GM10248 (cell line): ENCODE measurements around the gene ADAMTSL1.

Experiments used
- CTCF ChIA-PET: fragments of 300-600 bp; sonication (Branson Sonifier 250); formaldehyde crosslinking; extraction: SDS; loops from one replicate; lab custom pipeline; 2021; ENCODE audit warnings: antibody characterized with exemption; lab: Yijun Ruan, JAX
- POLR2A ChIA-PET: fragments of 350-650 bp; sonication (Branson Sonifier 250); formaldehyde crosslinking; extraction: SDS; loops from one replicate; lab custom pipeline; 2020; ENCODE audit warnings: antibody characterized with exemption; lab: Yijun Ruan, JAX
- DNase-seq: peaks from one replicate; pipeline ENCODE4 v3.0.0; 2012; ENCODE audit errors: extremely low spot score
- CTCF ChIP-seq: IDR thresholded peaks from 2 replicates; pipeline ENCODE4 v1.5.1; 2012; ENCODE audit warnings: mild to moderate bottlenecking, low read depth; ENCODE audit errors: extremely low read depth, missing control alignments, control extremely low read depth

Gene ADAMTSL1

GRCh38 chr9:18520416-18521047, 46.6 kb downstream of the ADAMTSL1 start:
- no peak for TF ChIP-seq CTCF
- CTCF ChIA-PET = no interaction called here
- no peak for DNase-seq
- POLR2A ChIA-PET = no interaction called here

- POLR2A ChIA-PET = no interaction called here
- no peak for TF ChIP-seq CTCF
- CTCF ChIA-PET = interaction anchor here (1.0 to 2.0 kb wide), 2 partner anchors 10 to 13 kb away, joined by 3 to 5 read pairs; no protein-coding TSS in a partner anchor
- no peak for DNase-seq
Observed at GRCh38 chr9:18526685-18527084, 52.7 kb downstream of the ADAMTSL1 start.

GRCh38 chr9:18531136-18532065, 57.4 kb downstream of the ADAMTSL1 start:
- TF ChIP-seq CTCF = no peak
- CTCF ChIA-PET = no interaction called here
- POLR2A ChIA-PET = no interaction called here

GRCh38 chr9:18534611-18535010, 60.7 kb downstream of the ADAMTSL1 start:
- no peak for DNase-seq
- POLR2A ChIA-PET = no interaction called here
- CTCF ChIA-PET = no interaction called here
- TF ChIP-seq CTCF = no peak

More at GRCh38 chr9:18531136-18532065, 57.4 kb downstream of the ADAMTSL1 start:
- no peak for DNase-seq

- no peak for DNase-seq
- POLR2A ChIA-PET = no interaction called here
- CTCF ChIA-PET = interaction anchor here (1.2 to 2.1 kb wide), 3 partner anchors 8 to 10 kb away, joined by 3 to 6 read pairs (median 3); no protein-coding TSS in a partner anchor
- no peak for TF ChIP-seq CTCF
Observed at GRCh38 chr9:18536554-18536953, 62.6 kb downstream of the ADAMTSL1 start.

GRCh38 chr9:18539203-18539693, 65.3 kb downstream of the ADAMTSL1 start:
- ChIA-PET CTCF (interaction anchor here (1.5 kb wide), 1 partner anchor 9 kb away, joined by 3 read pairs; no protein-coding TSS in a partner anchor), POLR2A (no interaction called here)

More at GRCh38 chr9:18539203-18539693, 65.3 kb downstream of the ADAMTSL1 start:
- TF ChIP-seq CTCF = no peak
- DNase-seq = no peak
